GM19351 (cell line): Measurements from ENCODE around the gene NRBP1.

Experiments
- ATAC-seq: cut with Tn5 transposase; IDR thresholded peaks from one replicate; pipeline ENCODE4 v1.9.1; 2021; ENCODE audit warnings: mild to moderate bottlenecking, moderate library complexity; ENCODE audit not compliant: unreplicated experiment

NRBP1 gene

DNA sequence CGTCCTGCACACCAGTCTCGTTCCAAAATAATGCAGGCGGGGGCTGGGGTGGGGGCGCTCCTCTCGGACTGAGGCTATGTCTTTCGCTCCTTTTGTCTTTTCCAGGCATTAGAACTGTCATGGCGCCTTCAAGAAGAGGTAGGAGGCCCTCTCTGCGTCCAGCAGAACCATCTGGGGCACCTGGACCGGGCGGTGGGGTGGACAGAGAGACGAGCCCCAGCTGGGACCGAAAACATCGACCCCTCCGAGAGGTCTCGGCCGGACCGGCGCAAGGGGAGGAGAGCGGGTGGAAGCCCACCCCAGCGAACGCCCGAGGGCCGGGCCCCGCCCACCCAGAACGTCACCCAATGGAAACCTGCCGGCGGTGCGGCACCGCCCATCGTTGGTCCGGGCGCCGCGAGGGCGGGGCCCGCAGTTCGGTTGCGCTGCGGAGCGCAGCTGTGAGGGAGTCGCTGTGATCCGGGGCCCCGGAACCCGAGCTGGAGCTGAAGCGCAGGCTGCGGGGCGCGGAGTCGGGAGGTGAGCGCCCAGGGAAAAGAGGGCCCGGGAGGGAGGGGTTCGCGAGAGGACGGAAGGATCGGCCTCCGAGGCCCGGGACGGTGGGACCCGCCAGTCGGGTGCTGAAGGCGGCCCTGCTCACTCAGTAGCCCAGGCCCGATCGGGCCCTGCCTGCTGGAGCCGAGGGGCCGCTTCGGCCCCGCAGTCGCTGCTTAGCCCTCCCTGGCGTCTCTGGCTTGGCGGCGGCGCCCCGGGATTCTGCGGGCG lies at the start of gene NRBP1:
Gene NRBP1 (plus strand): TSS at position 419 of the 765 bp plus-strand sequence. CDS start 4,643 bp downstream, outside the sequence.
- peak; percentile 79 for ATAC-seq

DNA sequence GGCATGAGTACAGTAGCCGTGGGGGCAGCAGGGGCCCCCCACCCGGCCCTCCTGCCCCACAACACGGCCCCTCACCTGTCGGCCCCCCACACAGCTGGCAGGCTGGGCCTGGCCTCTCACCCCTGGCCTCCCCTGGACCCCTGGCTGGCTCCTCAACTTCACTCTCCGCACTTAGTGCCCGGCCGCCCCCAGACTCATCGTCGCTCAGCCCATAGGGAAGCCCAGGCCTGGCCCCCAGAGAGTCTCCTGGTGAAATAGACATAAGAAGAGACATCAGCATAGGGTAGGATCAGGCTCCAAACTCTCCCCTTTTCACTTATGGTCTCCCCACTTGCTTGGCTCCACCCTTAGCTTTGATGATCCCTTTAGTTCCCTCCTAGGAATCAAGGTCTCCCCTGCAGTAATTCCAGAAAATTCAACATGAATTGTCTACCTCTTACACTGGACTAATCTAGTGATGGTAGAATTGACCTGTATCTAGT lies 49.6 kb upstream of the NRBP1 start:
- ATAC-seq = no peak

DNA sequence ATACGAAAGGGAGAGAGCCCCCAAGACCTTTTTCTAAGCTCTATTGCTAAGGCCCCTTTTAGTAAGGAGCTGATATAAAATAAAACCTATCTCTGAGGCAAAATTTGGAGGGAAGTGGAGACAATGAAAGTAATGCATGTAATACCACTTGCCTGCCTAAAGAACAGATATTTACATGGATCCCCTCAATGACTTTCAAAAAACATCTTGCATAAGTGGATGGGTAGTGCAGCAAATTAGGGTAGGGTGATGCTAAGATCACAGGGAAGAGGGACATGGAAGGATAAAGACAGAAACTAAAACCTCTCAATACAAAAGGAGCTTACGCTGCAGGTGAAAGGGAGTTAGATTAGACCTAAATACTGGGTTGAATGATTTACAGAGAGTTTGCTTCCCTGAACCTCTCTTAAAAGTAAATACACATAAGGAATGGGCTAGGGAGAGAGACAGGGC lies 49.0 kb upstream of the NRBP1 start:
- no peak for ATAC-seq

DNA sequence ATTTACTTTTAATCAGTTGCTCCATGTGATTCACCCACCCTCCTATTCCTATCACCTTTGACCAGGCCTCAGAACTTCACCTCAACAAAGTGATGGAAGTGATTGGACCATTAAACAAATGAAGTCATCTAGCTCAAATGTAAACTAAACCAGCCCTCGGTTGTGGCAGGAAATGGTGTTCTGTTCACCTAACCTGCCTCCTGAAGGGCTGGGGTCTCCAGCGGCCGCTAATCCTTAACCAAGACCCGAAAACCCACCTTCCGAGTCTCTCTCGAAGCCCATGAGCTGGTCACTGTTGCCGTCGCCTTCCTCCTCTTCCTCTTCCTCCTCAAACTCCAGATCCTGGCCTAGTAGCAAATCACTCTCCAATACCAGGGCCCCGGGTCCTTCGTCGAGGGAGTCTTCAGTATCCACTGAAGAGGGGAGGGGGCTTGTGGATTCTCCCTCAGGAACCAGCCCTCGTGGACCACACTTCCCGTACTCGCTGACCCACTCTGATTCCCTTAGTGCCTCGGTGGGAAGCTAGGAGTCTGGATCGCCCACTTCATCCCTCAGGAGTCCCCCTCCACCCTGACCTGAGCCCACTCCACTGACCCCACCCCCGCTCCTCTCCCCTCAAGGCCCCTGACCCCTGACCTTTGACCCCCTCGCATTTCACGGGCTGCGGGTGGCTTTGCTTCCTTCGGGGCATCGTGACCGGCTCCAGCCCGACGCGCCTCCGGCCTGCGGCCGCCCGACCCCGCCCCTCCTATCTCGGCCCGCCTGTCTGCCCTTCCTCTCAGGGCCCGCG lies 48.4 kb upstream of the NRBP1 start:
- peak; percentile 40 for ATAC-seq

DNA sequence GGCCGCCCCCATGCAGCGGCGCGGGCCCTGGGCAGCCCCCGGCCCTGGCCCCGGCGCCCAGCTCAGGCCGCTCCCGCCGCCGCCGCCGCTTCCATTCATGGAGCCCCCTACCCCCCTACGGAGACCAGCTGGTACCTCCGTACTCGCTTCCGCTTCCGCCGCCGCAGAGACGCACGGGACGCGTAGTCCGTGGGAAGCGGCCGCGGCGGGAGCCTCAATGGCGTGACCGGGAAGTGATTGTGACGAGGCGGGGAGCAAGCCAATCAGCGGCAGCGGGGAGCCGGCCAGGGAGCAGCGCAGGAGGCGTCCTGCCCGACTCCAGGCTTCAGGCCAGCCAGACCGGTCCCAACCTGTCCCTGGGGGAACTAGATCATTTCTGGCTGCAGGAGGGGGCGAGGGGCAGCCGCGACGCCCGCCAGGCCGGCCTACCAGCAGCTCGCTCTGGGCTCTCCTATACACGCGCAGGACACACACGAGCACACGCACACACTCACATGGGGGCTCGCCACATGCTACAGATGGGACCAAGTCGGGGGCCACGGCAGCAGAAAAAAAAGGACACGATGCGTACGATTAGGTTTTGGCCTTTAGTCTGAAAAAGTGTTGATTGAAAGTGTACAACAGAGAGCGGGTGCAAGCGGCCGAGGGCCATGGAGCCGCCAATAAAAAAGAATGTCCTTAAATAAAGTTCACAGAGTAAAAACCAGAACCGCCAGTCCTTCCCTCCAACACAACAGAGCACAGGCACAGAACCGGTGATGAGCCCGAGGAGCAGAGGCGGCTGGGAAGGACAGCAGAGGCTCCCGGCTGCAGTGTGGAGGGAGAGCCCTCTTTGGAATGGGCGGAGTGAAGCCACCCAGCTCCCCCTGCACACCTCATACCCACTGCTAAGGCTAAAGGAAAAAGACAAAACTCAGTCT lies 47.5 kb upstream of the NRBP1 start, which contains the start of gene ZNF513:
Gene ZNF513 (minus strand): TSS at position 109 of the 920 bp plus-strand sequence. CDS start 208 bp downstream, outside the sequence.
- peak; percentile 87 for ATAC-seq

DNA sequence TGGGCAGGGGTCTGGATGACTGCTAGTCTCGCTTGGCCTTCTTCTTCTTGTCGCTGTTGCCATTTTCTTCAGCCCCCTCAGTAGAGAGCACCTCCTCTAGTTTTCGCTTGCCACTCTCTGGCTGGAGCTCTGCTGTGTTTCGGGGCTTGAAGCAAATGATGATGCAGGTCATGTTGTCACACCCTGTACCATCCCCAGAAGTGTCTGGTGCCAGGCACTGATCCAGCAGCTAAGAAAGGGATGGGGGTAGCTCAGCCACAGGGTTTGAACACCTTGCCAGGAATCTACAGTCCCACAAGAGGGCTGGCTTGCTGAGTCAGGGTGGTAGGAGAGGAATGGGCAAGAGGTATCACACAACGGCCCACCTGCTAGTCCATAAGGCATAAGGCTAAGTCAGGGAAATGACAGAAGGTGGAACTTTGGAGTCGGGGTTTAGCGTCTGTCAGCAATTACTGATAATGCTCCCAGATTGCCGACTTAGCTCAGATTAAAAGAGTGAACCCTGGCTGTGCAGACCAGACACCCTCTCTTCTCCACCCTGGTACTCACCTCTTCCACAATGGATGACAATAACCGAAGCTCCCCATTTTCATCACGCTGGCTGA lies 46.8 kb upstream of the NRBP1 start:
- ATAC-seq = no peak

DNA sequence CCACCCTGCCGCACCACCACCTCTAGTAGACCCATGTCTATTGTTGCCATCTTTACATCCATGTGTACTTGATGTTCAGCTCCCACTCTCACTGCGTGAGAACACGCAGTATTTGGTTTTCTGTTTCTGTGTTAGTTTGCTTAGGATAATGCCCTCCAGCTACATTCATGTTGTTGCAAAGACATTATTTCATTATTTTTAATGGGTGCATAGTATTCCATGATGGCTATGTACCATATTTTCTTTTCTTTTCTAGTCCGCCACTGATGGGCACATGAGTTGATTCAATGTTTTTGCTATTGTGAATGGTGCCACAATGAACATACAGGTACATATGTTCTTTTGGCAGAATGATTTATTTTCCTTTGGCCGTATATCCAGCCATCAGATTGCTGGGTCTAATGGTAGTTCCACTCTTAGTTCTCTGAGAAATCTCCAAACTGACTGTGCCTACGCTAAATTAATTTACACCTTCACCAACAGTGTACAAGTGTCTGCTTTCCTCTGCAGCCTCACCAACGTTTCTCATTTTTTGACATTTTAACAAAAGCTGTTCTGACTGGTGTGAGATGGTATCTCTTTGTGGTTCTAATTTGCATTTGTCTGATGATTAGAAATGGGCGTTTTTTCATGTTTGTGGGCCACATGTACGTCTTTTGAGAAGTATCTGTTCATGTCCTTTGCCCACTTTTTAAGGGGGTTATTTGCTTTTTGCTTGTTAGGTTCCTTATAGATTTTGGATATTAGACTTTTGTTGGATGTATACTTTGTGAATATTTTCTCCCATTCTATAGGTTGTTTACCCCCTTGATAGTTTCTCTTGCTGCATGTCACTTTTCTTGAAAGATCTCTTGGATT lies 37.4 kb upstream of the NRBP1 start:
- no peak for ATAC-seq

DNA sequence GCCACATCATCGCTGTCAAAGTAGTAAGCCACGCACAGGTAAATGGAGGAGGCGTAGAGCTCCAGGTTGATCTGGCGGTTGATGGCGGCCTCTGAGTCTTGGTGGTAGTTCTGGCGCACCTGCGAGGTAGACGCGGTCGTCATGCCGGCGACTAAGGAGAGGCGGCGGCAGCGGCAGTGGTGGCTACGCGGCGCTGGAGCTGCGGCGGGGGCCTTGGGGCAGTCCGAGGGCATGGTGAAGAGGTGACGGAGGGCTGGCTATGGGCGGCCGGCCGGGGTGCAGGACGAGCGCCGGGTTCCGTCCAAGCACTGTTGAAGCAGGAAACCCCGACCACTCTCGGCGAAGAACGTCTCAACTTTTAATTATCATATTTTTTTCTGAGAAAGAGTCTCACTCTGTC lies 35.2 kb upstream of the NRBP1 start:
- no peak for ATAC-seq

DNA sequence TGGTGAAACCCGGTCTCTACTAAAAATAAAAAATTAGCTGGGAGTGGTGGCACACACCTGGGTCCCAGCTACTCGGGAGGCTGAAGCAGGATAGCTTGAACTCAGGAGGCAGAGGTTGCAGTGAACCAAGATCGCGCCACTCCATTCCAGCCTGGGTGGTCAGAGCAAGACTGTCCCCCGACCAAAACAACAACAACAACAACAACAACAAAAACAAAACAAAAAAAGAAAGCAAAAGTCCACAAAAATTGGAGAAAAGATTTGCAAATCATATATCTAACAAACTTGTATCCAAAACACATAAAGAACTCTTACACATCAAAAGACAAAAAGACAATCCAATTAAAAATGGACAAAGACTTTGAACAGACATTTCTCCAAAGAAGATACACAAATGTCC lies 29.5 kb upstream of the NRBP1 start:
- ATAC-seq = no peak

DNA sequence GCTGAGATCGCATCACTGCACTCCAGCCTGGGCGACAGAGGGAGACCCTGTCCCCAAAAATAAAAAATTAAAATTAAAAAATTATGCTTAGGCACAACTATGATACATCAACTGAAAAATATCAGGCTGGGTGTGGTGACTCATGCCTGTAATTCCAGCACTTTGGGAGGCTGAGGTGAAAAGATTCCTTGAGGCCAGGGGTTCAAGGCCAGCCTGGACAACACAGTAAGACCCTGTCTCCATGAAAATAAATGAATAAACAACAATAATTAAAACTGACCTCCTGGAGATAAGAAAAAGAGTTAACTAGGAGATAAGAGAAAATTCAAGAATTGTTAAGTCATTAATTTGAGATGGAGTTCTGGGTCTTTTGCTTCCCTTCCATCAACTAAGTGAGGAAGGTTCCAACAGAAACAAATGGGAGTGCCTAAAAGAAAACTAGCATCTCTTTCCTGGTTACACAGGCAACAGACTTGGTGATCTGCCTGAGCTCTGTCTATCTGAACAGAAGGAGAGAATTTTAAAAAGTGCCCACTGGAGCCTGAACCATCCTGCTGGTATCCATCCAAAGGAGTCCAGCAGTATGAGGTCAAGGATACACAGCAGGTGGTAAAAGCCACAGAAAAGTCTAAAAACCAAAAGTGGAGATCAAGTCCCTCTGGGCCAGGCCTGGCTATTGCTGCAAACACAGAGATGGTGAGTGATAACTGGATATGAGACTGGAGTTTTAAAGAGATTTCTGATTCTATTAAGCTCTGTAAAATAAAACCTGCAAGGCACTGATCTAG lies 27.9 kb upstream of the NRBP1 start:
- ATAC-seq = no peak

DNA sequence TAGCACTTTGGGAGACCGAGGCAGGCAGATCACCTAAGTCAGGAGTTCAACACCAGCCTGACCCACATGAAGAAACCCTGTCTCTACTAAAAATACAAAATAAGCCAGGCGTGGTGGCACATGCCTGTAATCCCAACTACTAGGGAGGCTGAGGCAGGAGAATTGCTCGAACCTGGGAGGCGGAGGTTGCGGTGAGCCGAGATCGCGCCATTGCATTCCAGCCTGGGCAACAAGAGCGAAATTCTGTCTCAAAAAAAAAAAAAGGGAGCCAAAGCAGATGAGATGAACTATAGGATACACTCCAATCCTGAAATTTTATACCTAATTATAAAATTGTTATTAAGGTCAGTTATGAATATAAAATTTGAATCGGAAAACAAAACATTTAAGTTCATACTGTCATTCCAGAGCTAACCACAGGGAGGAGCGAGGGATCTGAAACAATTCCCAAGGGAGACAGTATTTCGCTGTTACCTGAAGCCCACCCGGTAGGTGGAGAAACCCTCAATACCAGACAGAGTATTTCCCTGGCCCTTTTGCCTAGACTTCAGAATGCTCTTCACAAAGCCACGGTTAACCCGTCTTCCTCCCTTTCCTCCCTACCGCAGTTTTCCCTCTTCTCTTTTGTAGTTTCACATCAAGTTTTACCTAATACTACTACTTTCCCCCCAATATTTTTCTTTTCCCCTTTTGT lies 20.5 kb upstream of the NRBP1 start:
- no peak for ATAC-seq

DNA sequence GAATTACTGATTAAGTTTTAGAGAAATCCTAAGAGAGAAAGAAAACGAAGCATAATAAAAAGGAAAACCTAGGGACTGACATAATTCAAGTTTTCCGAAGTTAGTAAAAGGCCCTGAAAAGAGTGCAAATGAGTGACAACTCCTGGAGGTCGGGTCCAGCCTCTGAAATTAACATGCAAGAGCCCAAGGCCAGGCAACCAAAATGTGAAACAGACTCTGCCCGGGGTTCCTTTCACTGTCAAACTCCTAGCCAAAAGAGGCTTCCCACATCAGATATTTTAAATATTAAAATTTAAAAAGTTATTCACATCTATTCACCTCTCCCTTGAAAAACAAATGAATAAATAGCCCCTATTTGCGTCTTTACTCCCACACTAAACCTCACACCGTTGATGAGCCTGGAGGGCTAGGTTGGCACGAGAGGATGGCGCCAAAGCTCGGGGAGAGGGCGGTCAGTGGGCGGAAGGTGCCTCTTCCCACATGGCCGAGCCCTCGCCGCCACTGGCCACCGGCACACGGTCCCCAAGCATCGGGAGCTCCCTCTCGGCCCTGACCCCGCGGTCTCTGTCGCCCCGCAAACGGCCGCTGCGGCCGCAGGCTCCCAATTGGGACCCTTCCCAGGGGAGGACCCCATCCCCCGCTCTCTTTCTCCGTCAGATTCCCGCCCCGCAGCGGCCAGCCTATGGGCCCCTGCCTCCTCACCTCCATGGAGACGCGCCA lies 19.7 kb upstream of the NRBP1 start:
- peak; percentile 30 for ATAC-seq

DNA sequence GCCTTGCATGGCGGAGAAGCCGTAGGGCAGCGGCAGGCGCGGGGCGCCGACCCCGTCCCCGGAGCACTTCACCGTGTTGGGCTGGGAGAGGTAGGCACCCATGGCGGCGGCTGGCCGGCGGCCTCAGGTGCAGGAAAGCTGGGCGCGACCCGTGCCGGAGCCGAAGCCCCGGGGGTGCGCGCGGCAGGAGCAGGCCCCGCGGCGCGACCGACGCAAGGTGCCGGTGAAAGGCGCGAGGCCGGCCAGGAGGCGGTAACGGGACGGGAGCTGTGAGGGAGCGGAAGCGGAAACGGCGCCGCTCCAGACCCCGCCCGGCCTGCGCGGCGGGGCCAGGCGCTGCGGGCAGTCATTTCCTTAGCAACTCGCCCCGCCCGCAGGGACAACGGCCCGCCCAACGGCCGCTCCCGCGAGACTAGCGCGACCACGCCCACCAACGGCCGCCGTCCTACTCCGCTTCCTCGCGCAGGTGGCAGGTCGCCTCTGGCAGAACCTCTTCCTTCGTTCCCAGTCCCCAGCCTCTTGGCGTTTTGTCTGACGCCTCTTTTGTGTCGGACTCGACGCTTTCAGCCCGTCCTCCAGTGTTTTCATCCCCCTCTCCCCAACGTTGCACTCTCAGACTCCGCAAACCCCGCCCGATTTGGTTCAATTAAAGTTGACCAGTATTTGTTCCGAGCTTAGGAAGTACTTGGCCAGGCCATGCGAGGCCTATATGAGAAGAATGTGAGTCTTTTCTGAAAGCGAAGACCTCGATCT lies 18.9 kb upstream of the NRBP1 start, which contains the start of gene PPM1G:
Gene PPM1G (minus strand): TSS at position 271 of the 753 bp plus-strand sequence. CDS start 169 bp downstream, at position 102.
- peak; percentile 88 for ATAC-seq

DNA sequence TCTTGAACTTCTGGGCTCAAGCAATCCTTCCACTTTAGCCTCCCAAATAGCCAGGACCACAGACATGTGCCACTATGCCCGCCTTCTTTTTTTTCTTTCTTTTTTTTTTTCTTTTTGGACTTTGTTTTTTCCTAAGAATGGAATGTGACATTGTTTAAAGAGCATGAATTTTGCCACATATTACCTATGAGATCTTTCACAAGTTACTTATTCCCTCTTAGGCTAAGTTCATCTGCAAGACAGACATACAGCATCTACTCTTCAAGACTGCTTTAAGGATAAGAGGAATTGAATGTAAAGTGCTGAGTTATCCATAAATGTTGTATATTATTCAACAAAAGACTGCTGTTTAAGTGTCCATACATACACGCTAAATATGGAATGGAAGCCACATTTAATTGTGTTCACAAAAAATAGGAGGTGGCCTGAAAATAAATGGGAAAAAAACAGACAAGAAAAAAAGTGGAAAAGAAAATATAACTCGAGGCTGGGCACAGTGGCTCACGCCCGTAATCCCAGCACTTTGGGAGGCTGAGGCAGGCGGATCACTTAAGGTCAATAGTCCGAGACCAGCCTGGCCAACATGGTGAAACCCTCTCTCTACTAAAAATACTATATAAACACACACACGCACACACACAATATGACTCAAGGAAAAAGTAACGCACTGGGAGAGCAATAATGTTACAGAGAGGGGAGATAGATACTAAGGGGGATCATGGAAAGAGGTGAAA lies 15.8 kb upstream of the NRBP1 start:
- ATAC-seq = no peak

DNA sequence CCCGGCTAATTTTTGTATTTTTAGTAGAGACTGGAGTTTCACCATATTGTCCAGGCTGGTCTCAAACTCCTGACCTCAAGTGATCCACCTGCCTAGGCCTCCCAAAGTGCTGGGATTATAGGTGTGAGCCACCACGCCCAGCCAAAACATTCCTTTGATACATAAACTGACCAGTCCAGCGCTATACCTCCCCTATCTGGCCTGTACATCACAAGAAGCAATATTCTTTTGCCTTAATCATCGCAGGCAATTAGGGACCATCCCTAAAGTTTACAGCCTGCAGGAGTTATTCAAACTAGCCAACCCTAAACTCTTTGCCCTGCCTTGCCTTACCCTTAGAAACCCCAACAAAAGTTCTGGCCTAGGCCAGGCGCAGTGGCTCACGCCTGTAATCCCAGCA lies 12.3 kb upstream of the NRBP1 start:
- ATAC-seq = no peak

DNA sequence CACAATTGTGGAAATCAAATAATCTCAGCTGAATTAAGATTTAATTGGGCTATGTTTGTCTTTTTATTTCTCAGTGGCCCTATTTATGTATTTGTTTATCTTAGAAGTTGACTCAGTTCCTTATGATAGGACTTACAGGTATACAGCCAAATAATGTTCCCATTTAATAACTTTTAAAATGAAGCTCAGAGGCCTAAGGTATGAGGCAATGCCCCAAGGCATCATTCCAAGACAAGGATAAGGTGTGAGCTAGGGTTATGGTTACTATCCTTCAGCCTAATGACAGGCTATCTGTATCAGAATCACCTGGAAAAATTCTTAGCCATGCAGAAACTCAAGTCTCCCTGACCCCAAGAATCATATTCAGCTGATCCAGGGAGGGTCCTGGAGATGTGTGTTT lies 7.4 kb upstream of the NRBP1 start:
- ATAC-seq = no peak
